Parietal lobe (tissue), 1 donor: Measurements from ENCODE around the gene UBA5. TPM values are rescaled to one million over a fixed set of nuclear protein-coding genes. Genes with fewer than 3 reads are reported as not detected.

Experiments used
- total RNA-seq: library from RNA; depleted of rRNA; stranded (reverse); fragments of >200 nt; gene quantifications from one replicate; pipeline ENCODE4 v1.2.3, GENCODE V29; 2014

UBA5 gene
- total RNA-seq = 98.0 TPM

GRCh38 chr3:132660052-132660810 is at the start of gene UBA5:
Gene UBA5 (plus strand): TSS chr3:132660329. CDS start chr3:132660538, 209 bp downstream.

GRCh38 chr3:132659365-132660051 is 621 bp upstream of the UBA5 start, which contains the start of gene ACAD11:
Gene ACAD11 (minus strand): TSS chr3:132659809. CDS start chr3:132659751, 58 bp downstream.

GRCh38 chr3:132722165-132723023 is 62.3 kb downstream of the UBA5 start, which contains the start of gene NPHP3:
Gene NPHP3 (minus strand): TSS chr3:132722409. CDS start chr3:132722355, 54 bp downstream.

Other genes starting within 250 kb of the UBA5 start
- 111 TPM for gene DNAJC13, start 242.8 kb upstream of the UBA5 start, total RNA-seq
- gene ACKR4, start 63.1 kb upstream of the UBA5 start, total RNA-seq = not detected
- 40.7 TPM for gene ACAD11, start 520 bp upstream of the UBA5 start, total RNA-seq
- gene NPHP3, start 62.1 kb downstream of the UBA5 start, total RNA-seq = 33.5 TPM